ENCODE data around the gene SPINT2. TPM values are rescaled to one million over a fixed set of nuclear protein-coding genes. Genes with fewer than 3 reads are reported as not detected.

Gene SPINT2
- total and polyA plus RNA-seq, 4 donors = 146 to 292 (median 196) TPM

GRCh38 chr19:38310986-38311385 lies 46.6 kb downstream of the SPINT2 start:
- no peak overlapping the region for H3K27ac ChIP-seq (ENCODE audit: low read depth in 1 of 2, low read length in 2 of 2)
- peaks cover 0 to 3% of the 10 kb centered on the region in 2 donors for H3K36me3 ChIP-seq (ENCODE audit: control insufficient read depth in 1 of 2, insufficient read depth in 2 of 2, low read length in 1 of 2)
- no peaks in the 10 kb centered on the region for H3K27me3 ChIP-seq (ENCODE audit: control insufficient read depth in 1 of 2, insufficient read depth in 2 of 2, low read length in 1 of 2)
- H3K9me3 ChIP-seq (ENCODE audit: control insufficient read depth, low read length) = no peaks in the 10 kb centered on the region
- intact Hi-C loops (cut with DNase I) = no loop called here
- H3K4me3 ChIP-seq (ENCODE audit: low read length in 2 of 2) = no peak overlapping the region
- no peaks in the 10 kb centered on the region for H3K4me1 ChIP-seq (ENCODE audit: control insufficient read depth in 1 of 2, insufficient read depth in 2 of 2, low read length in 2 of 2)
- 97 to 98% methylated on average over 6 of the region's 6 CpGs for WGBS, 2 donors
- ATAC-seq (ENCODE audit: low FRiP score) = no peak
- DNase-seq = no peak

GRCh38 chr19:38315657-38316476 lies 51.5 kb downstream of the SPINT2 start, which contains the start of gene YIF1B:
TSS of gene YIF1B (minus strand) at chr19:38315947. CDS start at chr19:38315917, 30 bp downstream.
- DNase-seq (peak; percentile 98), ATAC-seq (ENCODE audit: low FRiP score) (peak; percentile 96)
- intact Hi-C loops (cut with DNase I) = loop anchor here (5.0 kb wide), 2 partner anchors 49 to 74 kb away; no protein-coding TSS in a partner anchor
- Histone ChIP-seq H3K36me3 (ENCODE audit: control insufficient read depth in 1 of 2, insufficient read depth in 2 of 2, low read length in 1 of 2) (no peaks in the 10 kb centered on the region), H3K27me3 (ENCODE audit: control insufficient read depth in 1 of 2, insufficient read depth in 2 of 2, low read length in 1 of 2) (no peaks in the 10 kb centered on the region), H3K27ac (ENCODE audit: low read depth in 1 of 2, low read length in 2 of 2) (peak within 1 kb of the TSS; percentile 20 to 43), H3K4me3 (ENCODE audit: low read length in 2 of 2) (peak within 1 kb of the TSS; percentile 33 to 44), H3K9me3 (ENCODE audit: control insufficient read depth, low read length) (no peaks in the 10 kb centered on the region), H3K4me1 (ENCODE audit: control insufficient read depth in 1 of 2, insufficient read depth in 2 of 2, low read length in 2 of 2) (no peaks in the 10 kb centered on the region)
- WGBS, 2 donors = 1% methylated on average over 60 to 64 of the region's 64 CpGs

GRCh38 chr19:38316477-38317067 lies 52.2 kb downstream of the SPINT2 start:
- Histone ChIP-seq H3K4me1 (ENCODE audit: control insufficient read depth in 1 of 2, insufficient read depth in 2 of 2, low read length in 2 of 2) (no peaks in the 10 kb centered on the region), H3K36me3 (ENCODE audit: control insufficient read depth in 1 of 2, insufficient read depth in 2 of 2, low read length in 1 of 2) (no peaks in the 10 kb centered on the region), H3K27ac (ENCODE audit: low read depth in 1 of 2, low read length in 2 of 2) (peak overlapping the region; percentile 20 to 39), H3K4me3 (ENCODE audit: low read length in 2 of 2) (no peak overlapping the region), H3K9me3 (ENCODE audit: control insufficient read depth, low read length) (no peaks in the 10 kb centered on the region), H3K27me3 (ENCODE audit: control insufficient read depth in 1 of 2, insufficient read depth in 2 of 2, low read length in 1 of 2) (no peaks in the 10 kb centered on the region)
- ATAC-seq (ENCODE audit: low FRiP score) (no peak), DNase-seq (no peak)
- 37 to 40% methylated on average over 8 of the region's 8 CpGs for WGBS, 2 donors
- intact Hi-C loops (cut with DNase I) = loop anchor here (5.0 kb wide), 2 partner anchors 49 to 74 kb away; no protein-coding TSS in a partner anchor

- no peak for ATAC-seq (ENCODE audit: low FRiP score)
- 86 to 87% methylated on average over 11 of the region's 11 CpGs for WGBS, 2 donors
- no peaks in the 10 kb centered on the region for H3K36me3 ChIP-seq (ENCODE audit: control insufficient read depth in 1 of 2, insufficient read depth in 2 of 2, low read length in 1 of 2)
- no peaks in the 10 kb centered on the region for H3K9me3 ChIP-seq (ENCODE audit: control insufficient read depth, low read length)
- no peak overlapping the region for H3K4me3 ChIP-seq (ENCODE audit: low read length in 2 of 2)
- no peak for DNase-seq
- no peaks in the 10 kb centered on the region for H3K27me3 ChIP-seq (ENCODE audit: control insufficient read depth in 1 of 2, insufficient read depth in 2 of 2, low read length in 1 of 2)
- peaks cover 0 to 5% of the 10 kb centered on the region in 2 donors for H3K4me1 ChIP-seq (ENCODE audit: control insufficient read depth in 1 of 2, insufficient read depth in 2 of 2, low read length in 2 of 2)
- intact Hi-C loops (cut with DNase I) = loop anchor here (5.0 kb wide), 2 partner anchors 50 to 75 kb away; no protein-coding TSS in a partner anchor
- no peak overlapping the region for H3K27ac ChIP-seq (ENCODE audit: low read depth in 1 of 2, low read length in 2 of 2)
These were observed 52.8 kb downstream of the SPINT2 start for GRCh38 chr19:38317104-38317612.

GRCh38 chr19:38318660-38319059 lies 54.3 kb downstream of the SPINT2 start:
- intact Hi-C loops (cut with DNase I) = loop anchor here (5.0 kb wide), 2 partner anchors 51 to 76 kb away; no protein-coding TSS in a partner anchor
- peaks cover 0 to 5% of the 10 kb centered on the region in 2 donors for H3K4me1 ChIP-seq (ENCODE audit: control insufficient read depth in 1 of 2, insufficient read depth in 2 of 2, low read length in 2 of 2)
- 4 to 5% methylated on average over 6 of the region's 6 CpGs for WGBS, 2 donors

GRCh38 chr19:38319421-38320258 lies 55.3 kb downstream of the SPINT2 start, which contains the start of gene KCNK6:
TSS of gene KCNK6 (plus strand) at chr19:38319845. CDS start at chr19:38319951, 106 bp downstream.
- Histone ChIP-seq H3K4me3 (ENCODE audit: low read length in 2 of 2) (peak within 1 kb of the TSS; percentile 67 to 83), H3K27ac (ENCODE audit: low read depth in 1 of 2, low read length in 2 of 2) (peak within 1 kb of the TSS; percentile 38 to 45), H3K27me3 (ENCODE audit: control insufficient read depth in 1 of 2, insufficient read depth in 2 of 2, low read length in 1 of 2) (no peaks in the 10 kb centered on the region), H3K4me1 (ENCODE audit: control insufficient read depth in 1 of 2, insufficient read depth in 2 of 2, low read length in 2 of 2) (peaks cover 0 to 5% of the 10 kb centered on the region in 2 donors), H3K9me3 (ENCODE audit: control insufficient read depth, low read length) (no peaks in the 10 kb centered on the region), H3K36me3 (ENCODE audit: control insufficient read depth in 1 of 2, insufficient read depth in 2 of 2, low read length in 1 of 2) (peaks cover 0 to 2% of the 10 kb centered on the region in 2 donors)
- intact Hi-C loops (cut with DNase I) = loop anchor here (5.0 kb wide), 2 partner anchors 52 to 77 kb away; no protein-coding TSS in a partner anchor
- peak; percentile 13 for ATAC-seq (ENCODE audit: low FRiP score)
- DNase-seq = peak; percentile 73 to 85
- 2% methylated on average over 61 to 76 of the region's 76 CpGs for WGBS, 2 donors

More at GRCh38 chr19:38318660-38319059, 54.3 kb downstream of the SPINT2 start:
- Histone ChIP-seq H3K36me3 (ENCODE audit: control insufficient read depth in 1 of 2, insufficient read depth in 2 of 2, low read length in 1 of 2) (no peaks in the 10 kb centered on the region), H3K27me3 (ENCODE audit: control insufficient read depth in 1 of 2, insufficient read depth in 2 of 2, low read length in 1 of 2) (no peaks in the 10 kb centered on the region), H3K4me3 (ENCODE audit: low read length in 2 of 2) (no peak overlapping the region), H3K27ac (ENCODE audit: low read depth in 1 of 2, low read length in 2 of 2) (peak overlapping the region in 1 of 2 donors; percentile 45), H3K9me3 (ENCODE audit: control insufficient read depth, low read length) (no peaks in the 10 kb centered on the region)
- ATAC-seq (ENCODE audit: low FRiP score) (no peak), DNase-seq (no peak)

- no peaks in the 10 kb centered on the region for H3K27me3 ChIP-seq (ENCODE audit: control insufficient read depth in 1 of 2, insufficient read depth in 2 of 2, low read length in 1 of 2)
- DNase-seq (no peak), ATAC-seq (ENCODE audit: low FRiP score) (no peak)
- peaks cover 0 to 2% of the 10 kb centered on the region in 2 donors for H3K36me3 ChIP-seq (ENCODE audit: control insufficient read depth in 1 of 2, insufficient read depth in 2 of 2, low read length in 1 of 2)
- no peaks in the 10 kb centered on the region for H3K9me3 ChIP-seq (ENCODE audit: control insufficient read depth, low read length)
- peak overlapping the region in 1 of 2 donors; percentile 43 for H3K27ac ChIP-seq (ENCODE audit: low read depth in 1 of 2, low read length in 2 of 2)
- peaks cover 0 to 5% of the 10 kb centered on the region in 2 donors for H3K4me1 ChIP-seq (ENCODE audit: control insufficient read depth in 1 of 2, insufficient read depth in 2 of 2, low read length in 2 of 2)
- intact Hi-C loops (cut with DNase I) = loop anchor here (5.0 kb wide), 2 partner anchors 54 to 79 kb away; no protein-coding TSS in a partner anchor
- H3K4me3 ChIP-seq (ENCODE audit: low read length in 2 of 2) = peak overlapping the region; percentile 67 to 83
- WGBS, 2 donors = 61 to 88% methylated on average over 3 of the region's 3 CpGs
These were observed 56.6 kb downstream of the SPINT2 start for GRCh38 chr19:38320969-38321339.

Measured in aorta (tissue), 5 donors.